Cardiac fibroblast (primary cell): ENCODE data around the gene PRKG1.

ENCODE experiments used
- DNase-seq, 2 donors: peaks; one replicate each; pipeline versions ENCODE4 v3.0.0 to v3.0.0-alpha.2; 2010; ENCODE audit warnings: low read depth in 2 of 2
- H3K4me3 ChIP-seq, 2 donors: replicated peaks in 1 of 2; 1 replicate in 1 of 2; 2 replicates in 1 of 2; pipeline ENCODE4 v1.5.1; 2011; ENCODE audit warnings: low read depth in 2 of 2, low read length in 2 of 2, mild to moderate bottlenecking in 2 of 2, moderate library complexity in 1 of 2
- TF ChIP-seq, protein P1 (sequence below): IDR thresholded peaks from one replicate; pipeline ENCODE4 v1.5.1; 2011; ENCODE audit warnings: low read depth, mild to moderate bottlenecking, low read length, inconsistent platforms

PRKG1 gene

DNA sequence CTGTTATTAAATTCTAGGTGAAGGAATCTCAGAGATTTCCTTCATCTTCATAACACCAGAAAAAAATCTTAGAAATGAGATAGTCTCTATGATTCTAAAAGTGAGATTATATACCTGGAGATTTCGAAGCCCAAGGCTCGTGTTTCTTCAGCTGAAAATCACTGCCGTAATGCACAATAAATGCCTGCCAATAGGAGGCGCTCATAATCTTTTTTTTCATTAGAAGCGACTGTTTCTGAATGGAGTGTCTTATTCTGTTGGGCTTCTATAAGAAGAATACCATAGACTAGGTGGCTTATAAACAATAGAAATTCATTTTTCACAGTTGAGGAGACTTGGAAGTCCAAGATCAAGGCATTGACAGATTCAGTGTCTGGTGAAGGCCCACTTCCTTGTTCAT is 294.7 kb downstream of the PRKG1 start:
- TF ChIP-seq, protein P1, sequence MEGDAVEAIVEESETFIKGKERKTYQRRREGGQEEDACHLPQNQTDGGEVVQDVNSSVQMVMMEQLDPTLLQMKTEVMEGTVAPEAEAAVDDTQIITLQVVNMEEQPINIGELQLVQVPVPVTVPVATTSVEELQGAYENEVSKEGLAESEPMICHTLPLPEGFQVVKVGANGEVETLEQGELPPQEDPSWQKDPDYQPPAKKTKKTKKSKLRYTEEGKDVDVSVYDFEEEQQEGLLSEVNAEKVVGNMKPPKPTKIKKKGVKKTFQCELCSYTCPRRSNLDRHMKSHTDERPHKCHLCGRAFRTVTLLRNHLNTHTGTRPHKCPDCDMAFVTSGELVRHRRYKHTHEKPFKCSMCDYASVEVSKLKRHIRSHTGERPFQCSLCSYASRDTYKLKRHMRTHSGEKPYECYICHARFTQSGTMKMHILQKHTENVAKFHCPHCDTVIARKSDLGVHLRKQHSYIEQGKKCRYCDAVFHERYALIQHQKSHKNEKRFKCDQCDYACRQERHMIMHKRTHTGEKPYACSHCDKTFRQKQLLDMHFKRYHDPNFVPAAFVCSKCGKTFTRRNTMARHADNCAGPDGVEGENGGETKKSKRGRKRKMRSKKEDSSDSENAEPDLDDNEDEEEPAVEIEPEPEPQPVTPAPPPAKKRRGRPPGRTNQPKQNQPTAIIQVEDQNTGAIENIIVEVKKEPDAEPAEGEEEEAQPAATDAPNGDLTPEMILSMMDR = no peak
- H3K4me3 ChIP-seq = no peak overlapping the region
- no peak for DNase-seq

DNA sequence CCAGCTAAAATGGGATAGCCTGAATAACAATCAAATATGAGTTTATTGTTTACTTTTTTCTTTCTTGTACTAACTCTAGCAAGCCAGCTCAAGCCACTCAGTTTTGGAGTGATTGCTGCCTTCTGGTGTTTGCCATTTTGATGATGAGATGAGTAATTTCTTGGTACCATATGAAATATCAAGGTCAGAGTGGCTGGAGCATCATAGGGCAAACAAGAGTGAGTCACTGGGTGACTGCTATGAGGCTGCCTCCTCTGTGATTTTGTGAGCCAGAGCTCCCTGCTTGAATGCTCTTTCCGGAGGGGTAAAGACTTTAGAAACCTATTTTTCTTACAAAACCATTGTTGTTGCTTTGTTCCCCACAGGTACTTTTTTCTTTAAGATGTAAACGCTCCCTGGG is 295.6 kb downstream of the PRKG1 start:
- TF ChIP-seq, protein P1 = no peak
- DNase-seq = peak; percentile 44 to 78
- no peak overlapping the region for H3K4me3 ChIP-seq

DNA sequence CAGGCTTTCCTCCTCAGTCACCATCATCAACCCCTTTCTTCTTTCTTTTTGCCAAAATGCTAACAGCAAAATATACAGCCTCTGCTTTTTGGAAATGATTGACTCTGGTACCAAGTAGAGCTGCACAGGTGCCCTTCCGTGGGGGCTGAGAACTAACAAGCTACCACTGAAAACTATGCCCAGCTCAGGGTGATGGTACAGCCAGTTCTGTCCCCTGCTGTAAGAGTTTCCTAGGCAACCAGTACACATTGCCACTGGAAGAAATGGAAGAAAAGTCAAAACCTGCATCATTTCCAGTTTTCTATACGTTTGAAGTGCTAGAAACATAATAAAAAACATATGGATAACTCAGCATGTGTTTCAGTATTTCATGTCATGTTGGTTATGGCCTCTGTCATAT is 297.5 kb downstream of the PRKG1 start:
- peak in 1 of 2 donors; percentile 25 for DNase-seq
- TF ChIP-seq, protein P1 = no peak
- H3K4me3 ChIP-seq = no peak overlapping the region

DNA sequence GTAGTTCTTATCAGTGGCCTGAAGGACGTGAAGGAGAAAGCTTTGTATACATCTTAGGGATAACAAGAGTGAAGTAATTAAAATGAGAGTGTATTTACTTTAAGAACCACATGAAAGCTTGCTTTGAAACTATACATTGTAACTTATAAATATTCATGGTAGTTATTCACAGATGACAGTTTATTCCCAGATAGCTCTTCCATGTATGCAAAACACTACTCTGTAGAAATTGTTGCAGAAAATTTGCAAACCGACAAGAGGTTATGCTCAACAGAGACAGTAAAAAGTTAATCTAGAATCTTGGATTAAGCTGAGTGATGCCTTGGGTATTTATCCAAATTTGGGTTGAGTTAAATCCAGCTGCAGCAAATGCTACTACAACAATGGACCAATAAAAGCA is 301.5 kb downstream of the PRKG1 start:
- DNase-seq = no peak
- no peak overlapping the region for H3K4me3 ChIP-seq
- TF ChIP-seq, protein P1 = no peak

DNA sequence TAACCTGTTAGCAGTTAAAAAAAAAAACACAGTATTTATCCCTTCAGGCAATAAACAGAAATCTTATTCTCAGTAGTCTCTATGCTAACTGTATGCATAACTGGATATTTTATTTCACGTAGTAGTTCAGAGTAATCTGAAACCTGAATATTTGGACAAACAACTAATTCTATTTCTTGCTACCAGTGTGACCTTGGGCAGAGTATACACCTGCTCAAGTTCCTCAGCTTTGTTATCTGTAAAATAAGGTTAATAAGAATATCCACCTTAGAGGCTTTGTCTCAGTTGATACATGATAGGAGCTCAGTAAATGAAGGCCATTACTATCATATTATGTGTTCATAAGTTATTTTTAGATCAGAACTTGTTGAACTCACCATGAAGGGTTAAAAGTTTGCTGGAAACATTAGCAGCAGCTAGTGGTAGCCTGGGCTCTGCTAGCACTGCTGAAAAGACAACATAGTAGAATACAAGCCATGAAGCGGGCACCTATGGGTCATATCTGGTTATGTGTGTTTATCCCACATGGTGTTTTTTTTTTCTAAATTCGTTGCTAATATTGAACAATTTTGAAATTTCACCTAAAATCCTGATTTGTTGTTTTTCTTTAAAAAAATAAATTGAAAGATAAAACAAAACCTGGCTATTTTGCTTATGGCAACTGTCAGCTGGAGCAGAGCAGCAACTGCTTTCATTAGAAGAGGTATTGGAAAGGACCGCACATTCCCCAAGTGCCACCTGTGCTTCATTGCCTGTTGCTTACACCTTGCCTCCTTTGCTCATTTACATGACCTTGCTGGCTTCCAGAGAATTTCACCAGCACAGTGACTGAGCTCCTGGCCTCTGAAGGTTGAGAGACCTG is 303.0 kb downstream of the PRKG1 start:
- TF ChIP-seq, protein P1 = no peak
- DNase-seq = no peak
- H3K4me3 ChIP-seq = no peak overlapping the region

DNA sequence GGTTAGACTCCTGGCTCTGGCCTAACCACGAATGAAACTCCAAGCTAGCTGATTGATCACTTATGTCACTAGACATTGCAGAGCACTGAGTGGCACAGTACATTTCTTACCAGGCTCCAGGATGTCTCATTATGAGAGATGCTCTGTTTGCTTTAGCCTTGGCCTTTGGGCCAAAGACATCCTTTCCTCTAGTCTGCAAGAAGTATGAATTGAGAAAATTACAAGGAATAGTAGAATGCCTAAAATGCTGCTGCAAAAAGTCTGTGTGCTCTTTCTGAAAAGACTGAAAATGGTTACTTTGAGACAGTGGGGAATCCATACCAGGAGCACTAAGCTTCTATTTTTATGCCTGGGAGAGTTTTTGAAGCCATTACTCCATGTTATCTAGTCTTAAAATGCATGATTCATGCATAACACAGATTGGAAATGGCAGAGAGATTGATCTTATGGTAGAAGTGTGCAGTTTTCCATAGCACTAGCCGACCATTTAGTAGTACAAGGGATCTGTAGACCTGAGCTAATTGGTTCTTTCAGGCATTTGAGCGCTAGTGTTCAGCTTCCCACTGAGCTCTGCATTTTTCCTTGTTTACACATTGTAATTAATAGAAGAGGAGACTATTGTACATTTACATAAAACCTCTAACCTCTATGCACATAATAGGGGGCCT is 303.8 kb downstream of the PRKG1 start:
- DNase-seq = no peak
- TF ChIP-seq, protein P1 = no peak
- no peak overlapping the region for H3K4me3 ChIP-seq
